OCI-M1 (cell line): Measurements from ENCODE around the gene SP2.
"Not testable (repeated sequence)": the region's sequence is repeated elsewhere in the genome, so short reads cannot be mapped to it uniquely, and the experiment has no call there.

Experiments
- DNase-seq: peaks from one replicate; lab custom pipeline; 2025; lab: John Stamatoyannopoulos, UW

The SP2 gene

GRCh38 chr17:47918991-47919390 is 23.0 kb downstream of the SP2 start:
- no peak for DNase-seq

GRCh38 chr17:47919889-47920288 is 23.9 kb downstream of the SP2 start:
- not testable (repeated sequence) for DNase-seq

DNA sequence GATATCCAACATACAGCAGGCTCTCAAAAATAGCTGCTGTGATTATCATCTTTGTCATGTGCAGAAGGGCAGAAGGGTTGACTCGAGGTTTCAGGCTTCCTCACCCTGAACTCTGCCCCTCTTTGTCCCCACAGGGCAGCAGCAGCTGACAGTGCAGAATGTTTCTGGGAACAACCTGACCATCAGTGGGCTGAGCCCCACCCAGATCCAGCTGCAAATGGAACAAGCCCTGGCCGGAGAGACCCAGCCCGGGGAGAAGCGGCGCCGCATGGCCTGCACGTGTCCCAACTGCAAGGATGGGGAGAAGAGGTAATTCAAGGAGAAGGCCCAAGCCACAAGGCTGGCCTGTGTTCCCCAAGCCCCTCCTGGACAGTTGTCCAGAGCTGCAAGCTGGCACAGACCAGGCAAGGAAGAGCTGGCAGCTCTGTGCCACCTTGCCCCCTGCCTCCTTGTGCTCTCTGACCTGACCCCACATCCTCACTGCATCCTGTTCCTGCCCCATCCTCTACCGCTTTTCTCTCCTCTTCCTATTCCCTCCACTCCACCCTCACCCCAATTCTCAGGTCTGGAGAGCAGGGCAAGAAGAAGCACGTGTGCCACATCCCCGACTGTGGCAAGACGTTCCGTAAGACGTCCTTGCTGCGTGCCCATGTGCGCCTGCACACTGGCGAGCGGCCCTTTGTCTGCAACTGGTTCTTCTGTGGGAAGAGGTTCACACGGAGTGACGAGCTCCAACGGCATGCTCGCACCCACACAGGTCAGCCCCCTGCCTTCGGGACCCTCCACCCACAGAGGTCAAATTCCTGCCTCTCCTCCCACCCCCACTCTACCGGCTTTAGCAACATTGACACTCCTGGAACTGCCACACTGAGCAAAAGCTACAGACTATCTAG is 29.0 kb downstream of the SP2 start:
- DNase-seq = no peak

DNA sequence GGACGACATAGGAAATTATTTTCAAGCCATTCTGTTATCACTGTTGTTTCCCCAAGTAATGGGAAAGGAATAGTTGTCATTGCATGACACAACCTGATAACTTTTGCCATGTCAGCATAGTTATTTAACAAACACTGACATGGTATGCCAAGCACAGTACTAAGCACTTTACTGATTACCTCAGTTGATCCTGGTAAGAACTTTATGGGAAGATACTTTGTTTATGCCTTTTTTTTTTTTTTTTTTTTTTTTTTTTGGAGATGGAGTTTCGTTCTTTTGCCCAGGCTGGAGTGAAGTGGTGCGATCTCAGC is 29.6 kb downstream of the SP2 start:
- DNase-seq = no peak

- DNase-seq = no peak
These were observed 31.9 kb downstream of the SP2 start for GRCh38 chr17:47927821-47928400.

DNA sequence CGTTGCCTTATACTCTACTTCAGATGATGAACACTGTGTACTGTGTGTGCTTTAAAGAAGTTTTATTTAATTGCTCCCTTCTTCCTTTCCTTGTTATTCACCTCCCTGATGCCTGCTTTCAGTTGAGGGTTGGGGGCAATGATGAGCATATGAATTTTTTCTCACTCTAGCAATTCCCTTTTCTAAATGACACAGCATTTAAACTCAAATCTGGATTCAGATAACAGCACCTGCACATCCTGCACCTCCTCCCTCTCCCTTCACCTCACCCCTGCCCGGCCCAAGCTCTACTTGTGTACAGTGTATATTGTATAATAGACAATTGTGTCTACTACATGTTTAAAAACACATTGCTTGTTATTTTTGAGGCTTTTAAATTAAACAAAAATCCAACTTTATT is 32.4 kb downstream of the SP2 start:
- DNase-seq = peak; percentile 75

DNA sequence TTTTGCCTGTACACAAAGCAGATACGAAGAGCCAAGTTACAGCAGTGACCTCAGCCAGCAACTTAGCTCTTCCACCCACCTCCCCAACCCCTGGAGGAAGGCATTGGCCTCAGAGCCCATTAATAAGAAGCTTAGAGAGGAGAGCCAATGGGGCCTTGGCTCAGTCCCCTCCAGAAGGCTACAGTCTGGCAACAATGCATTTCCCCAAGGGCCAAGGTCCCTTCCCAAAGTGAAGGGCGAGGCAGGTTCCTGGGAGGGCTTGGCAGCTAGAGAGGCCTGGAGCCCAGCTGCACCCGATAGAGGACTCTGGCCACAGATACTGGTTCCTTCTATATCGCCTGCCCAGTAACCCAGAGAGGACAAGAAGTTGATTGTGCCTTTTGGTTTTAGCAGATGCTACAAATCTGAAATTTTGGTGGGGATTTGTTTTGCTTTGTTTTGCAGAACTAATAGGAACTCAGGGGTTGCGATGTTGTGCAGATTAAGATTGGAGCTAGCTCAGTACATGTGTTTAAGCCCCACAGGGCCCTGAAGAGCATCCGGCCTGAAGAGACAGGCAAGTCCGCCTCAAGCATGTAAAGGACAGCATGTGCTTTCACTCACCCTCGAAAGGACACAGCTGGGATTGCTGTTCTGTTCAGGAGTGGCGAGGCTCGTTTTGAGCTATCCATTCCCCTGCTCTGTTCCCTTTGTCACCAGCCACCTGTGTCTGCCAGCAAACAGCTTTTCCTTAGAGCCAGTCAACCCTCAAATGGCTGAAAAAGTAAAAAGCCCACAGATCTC is 33.4 kb downstream of the SP2 start:
- DNase-seq = no peak

GRCh38 chr17:47931848-47932247 is 35.8 kb downstream of the SP2 start:
- DNase-seq = no peak

GRCh38 chr17:47934856-47935255 is 38.8 kb downstream of the SP2 start:
- DNase-seq = no peak

DNA sequence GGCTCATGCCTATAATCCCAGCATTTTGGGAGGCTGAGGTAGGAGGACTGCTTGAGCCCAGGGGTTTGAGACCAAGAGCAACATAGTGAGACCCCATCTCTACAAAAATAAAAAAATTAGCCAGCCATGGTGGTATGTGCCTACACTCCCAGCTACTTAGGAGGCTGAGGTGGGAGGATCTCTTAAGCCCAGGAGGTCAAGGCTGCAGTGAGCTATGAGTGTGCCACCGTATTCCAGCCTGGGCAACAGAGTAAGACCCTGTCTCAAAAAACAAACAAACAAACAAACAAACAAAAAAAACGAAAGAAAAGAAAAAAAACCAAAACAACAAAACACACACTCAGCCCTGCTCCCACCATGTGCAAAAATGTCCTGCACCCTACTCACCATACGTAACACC is 39.4 kb downstream of the SP2 start:
- not testable (repeated sequence) for DNase-seq

- peak; percentile 77 for DNase-seq
These were observed 39.9 kb downstream of the SP2 start for GRCh38 chr17:47935961-47936360.

DNA sequence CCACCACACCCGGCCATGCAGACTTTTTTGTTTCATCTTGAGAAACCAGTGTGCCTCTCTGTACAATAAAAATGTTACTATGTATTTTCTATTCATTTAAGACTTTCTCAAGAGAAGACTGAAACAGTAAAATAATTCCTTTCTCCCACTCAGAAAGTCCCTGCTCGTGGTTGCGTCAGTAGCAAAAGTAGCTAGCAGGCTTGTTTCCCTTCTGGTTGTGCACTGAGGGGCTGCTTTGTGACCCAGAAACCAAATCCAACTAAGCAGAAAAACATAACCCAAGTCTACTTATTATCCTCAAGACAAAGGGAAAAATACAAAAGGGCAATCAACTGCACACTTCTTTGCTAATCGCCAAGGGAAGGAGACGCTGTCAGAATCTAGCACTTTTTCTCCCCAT is 41.9 kb downstream of the SP2 start:
- DNase-seq = no peak

GRCh38 chr17:47941246-47942095 is 45.4 kb downstream of the SP2 start, which contains the start of gene PNPO:
Gene PNPO (plus strand): TSS chr17:47941571. CDS start chr17:47941676, 105 bp downstream.
- peak; percentile 99 for DNase-seq

GRCh38 chr17:47942096-47942510 is 46.1 kb downstream of the SP2 start:
- no peak for DNase-seq

DNA sequence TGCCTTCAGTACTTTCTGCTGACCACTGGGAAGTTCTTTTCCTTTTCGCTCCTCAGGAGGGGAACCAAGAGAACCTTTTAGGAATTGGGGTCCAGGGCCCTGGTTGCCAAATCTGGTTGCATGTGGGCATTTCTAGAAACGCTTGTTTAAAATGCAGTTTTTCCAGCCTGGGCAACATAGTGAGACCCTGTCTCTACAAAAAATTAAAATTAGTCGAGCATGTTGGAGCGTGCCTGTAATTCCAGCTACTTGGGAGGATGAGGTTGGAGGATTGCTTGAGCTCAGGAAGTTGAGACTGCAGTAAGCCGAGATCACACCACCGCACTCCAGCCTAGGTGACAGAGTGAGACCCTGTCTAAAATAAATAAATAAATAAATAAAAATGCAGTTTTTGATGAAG is 46.5 kb downstream of the SP2 start:
- DNase-seq = no peak

DNA sequence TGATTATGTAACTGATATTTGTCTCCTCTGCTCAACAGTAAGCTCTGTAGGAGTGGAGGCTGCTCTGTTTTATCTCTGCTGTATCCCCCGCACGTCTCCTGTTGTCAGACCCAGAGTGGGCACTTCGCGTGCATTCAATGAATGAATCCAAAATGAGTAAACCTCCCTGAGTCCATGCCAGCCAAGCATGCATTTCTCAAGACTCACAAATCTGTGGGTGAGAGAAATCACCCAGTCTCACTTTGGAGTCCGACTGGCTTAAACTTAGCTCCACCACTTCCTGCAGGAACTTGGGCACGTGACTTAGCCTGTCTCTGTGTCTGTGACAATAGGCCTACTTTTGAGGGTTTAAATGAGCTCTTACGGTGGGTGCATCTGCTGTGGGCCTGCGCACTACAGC is 49.0 kb downstream of the SP2 start:
- no peak for DNase-seq

DNA sequence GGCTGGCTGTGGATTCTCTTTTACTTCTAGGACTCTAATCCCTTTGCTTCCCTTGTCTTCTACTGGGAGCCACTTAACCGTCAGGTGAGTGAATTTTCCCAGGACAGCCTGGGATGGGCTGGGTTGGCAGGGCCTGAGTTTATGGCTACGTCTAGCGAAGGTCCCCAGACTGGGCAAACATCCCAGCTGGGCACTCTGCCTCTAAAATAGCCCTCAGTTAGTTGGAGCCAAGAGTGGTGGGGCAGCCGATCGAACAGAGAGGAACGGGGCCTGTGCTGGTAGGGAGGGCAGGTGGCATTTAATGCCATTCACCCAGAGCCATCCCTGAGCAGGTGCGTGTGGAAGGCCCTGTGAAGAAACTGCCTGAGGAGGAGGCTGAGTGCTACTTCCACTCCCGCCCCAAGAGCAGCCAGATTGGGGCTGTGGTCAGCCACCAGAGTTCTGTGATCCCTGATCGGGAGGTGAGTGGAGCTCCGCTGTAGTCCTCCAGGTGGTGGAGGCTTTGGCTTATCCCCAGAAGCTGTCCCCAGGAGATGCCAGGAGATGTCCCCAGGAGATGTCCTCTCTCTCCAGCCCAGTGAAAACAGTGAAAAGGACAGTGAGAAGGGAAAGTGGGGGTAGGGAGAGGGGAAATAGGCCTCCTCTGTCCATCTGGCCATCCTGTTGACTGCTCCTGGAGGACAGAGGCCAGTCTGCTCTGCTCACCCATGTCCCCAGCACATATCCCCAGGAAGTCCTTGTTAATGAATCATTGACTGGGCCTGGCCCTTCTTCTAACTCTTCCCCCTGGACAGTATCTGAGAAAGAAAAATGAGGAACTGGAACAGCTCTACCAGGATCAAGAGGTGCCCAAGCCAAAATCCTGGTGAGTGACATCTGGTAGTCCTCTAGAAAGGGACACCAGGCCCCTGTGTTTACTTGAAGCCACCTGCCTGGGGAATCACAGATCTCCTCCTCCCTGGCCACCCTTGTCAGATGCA is 49.8 kb downstream of the SP2 start:
- DNase-seq = no peak

DNA sequence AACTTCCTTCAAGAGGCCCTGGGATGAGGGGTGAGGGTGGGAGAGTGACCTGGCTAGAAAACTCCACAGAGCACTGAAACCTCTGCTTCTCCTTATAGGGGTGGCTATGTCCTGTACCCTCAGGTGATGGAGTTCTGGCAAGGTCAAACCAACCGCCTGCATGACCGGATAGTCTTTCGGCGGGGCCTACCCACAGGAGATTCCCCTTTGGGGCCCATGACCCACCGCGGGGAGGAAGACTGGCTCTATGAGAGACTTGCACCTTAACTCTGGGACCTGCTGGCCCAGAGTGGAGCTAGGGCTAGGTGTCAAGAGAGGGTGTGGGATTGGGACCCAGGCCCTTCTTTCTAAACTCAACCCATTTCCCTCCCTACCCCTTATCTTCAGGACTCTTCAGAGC is 50.5 kb downstream of the SP2 start:
- DNase-seq = no peak

- DNase-seq = peak; percentile 88
These were observed 50.9 kb downstream of the SP2 start for GRCh38 chr17:47946929-47947397.

DNA sequence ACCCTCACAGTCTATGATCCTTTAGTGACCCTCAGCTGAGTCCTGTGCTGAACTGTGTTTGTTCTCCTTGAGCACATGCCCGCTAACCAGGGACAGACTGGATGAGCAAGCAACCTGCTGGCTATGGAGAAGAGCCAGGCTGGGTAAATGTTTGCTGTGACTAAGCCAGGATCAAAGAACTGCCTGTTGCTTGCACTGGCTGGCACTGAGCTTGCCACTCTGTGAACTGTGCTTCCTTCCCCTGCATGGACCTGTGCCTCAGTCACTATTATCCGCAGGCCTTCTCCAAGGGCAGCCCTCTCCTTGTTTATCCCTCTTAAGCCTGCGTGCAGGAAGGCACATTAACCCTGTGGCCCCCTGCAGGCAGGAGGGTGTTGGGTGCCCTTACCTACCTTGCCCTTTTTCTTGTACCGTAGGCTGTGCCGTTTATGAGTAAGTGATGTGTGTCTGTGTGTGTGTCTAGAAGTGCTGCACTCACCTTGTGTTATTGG is 52.7 kb downstream of the SP2 start:
- no peak for DNase-seq
